Left lung (tissue), 10 donors: ENCODE results near the gene TNFRSF14. TPM values are rescaled to one million over a fixed set of nuclear protein-coding genes. Genes with fewer than 3 reads are reported as not detected.

Source experiments
- ATAC-seq: fragments of 200-7000 bp; cut with Tn5 transposase; one replicate; pipeline ENCODE4 v1.9.1; 2020; ENCODE audit warnings: moderate library complexity
- DNase-seq, 4 donors: peaks; one replicate each; pipeline ENCODE4 v3.0.0-alpha.2; 2013 to 2020
- H3K27ac ChIP-seq, 2 donors: fragments of 200-600 bp; sonication (generic) in 1 of 2; one replicate each; pipeline versions ENCODE4 v1.5.0 to v1.8.0; 2020 to 2021
- H3K27me3 ChIP-seq, 2 donors: fragments of 200-600 bp; sonication (generic) in 1 of 2; one replicate each; pipeline versions ENCODE4 v1.5.0 to v1.8.0; 2020 to 2021
- H3K36me3 ChIP-seq, 2 donors: fragments of 200-600 bp; sonication (generic) in 1 of 2; one replicate each; pipeline versions ENCODE4 v1.5.0 to v1.8.0; 2020 to 2021
- H3K4me1 ChIP-seq, 2 donors: fragments of 200-600 bp; one replicate each; pipeline ENCODE4 v1.8.0; 2021
- H3K4me3 ChIP-seq, 2 donors: fragments of 200-600 bp; sonication (generic) in 1 of 2; one replicate each; pipeline versions ENCODE4 v1.5.0 to v1.8.0; 2020 to 2021; ENCODE audit warnings: mild to moderate bottlenecking in 1 of 2
- H3K9me3 ChIP-seq, 2 donors: fragments of 200-600 bp; sonication (generic) in 1 of 2; one replicate each; pipeline versions ENCODE4 v1.5.0 to v1.8.0; 2020 to 2021
- intact Hi-C, 2 donors: fragments of 100-400 bp; cut with DNase I; formaldehyde crosslinking; loops; one replicate each; pipeline versions ENCODE4 v1.11.2 to v1.14.2; 2022
- polyA plus RNA-seq, 6 donors: library from polyadenylated mRNA; unstranded; fragments of 120-200 nt; gene quantifications; one replicate each; pipeline ENCODE4 v1.2.1, GENCODE V29; 2013; ENCODE audit not compliant: insufficient read length in 6 of 6
- total RNA-seq, 2 donors: library from RNA; stranded (reverse); fragmentation: NEBNext Ultra II Directional; extraction: Animal tissue kit (Norgen Biotek cat#: 25700); gene quantifications; one replicate each; pipeline ENCODE4 v1.2.1, GENCODE V29; 2021
- TF ChIP-seq, protein P1 (sequence below), 2 donors: fragments of 200-600 bp; sonication (generic) in 1 of 2; IDR thresholded peaks; one replicate each; pipeline versions ENCODE4 v1.5.0 to v1.8.0; 2021; ENCODE audit warnings: antibody characterized with exemption in 2 of 2
- donor health status: DM: no; HTN: yes; CAD: no.
- donor health status: DM: no; HTN: no; CAD: no.

The TNFRSF14 gene
- total and polyA plus RNA-seq, 8 donors: 24.2 to 109 (median 30.3) TPM

DNA sequence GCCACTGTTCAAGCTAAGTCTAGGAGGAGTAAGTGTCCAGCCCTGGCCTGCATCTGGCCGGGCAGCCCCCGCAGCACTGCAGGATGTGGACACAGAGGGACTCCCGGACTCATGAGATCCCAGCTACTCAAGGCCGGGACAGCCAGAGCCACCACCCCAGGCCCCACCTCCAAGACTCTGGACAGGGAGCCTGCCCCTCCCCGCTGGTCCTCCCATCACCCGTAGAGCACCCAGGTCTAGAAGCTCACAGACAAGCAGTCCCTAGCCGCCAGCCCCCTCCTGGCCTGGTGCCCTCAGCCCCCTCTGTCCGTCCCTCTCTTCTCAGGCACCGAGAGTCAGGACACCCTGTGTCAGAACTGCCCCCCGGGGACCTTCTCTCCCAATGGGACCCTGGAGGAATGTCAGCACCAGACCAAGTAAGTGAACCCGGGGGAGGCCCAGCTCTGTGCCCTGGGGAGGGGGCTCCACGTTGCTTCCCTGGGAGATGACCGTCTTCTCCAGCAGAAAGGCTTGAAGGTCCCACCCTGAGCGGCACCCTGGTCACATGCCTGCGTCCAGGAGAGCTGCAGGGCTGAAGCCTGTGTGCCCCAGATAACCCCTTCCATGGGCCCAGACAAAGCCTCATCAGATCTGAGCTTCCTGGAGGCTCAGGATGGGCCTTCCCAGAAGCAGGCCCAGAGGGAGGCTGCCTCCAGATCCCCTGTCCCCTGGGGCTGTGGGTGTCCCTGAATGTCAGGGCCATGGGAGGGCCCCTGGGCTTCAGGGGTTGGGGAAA is 4.3 kb downstream of the TNFRSF14 start:
- DNase-seq (no peak), ATAC-seq (no peak)
- no peak overlapping the region for H3K27ac ChIP-seq
- intact Hi-C loops: no loop called here
- TF ChIP-seq, protein P1, sequence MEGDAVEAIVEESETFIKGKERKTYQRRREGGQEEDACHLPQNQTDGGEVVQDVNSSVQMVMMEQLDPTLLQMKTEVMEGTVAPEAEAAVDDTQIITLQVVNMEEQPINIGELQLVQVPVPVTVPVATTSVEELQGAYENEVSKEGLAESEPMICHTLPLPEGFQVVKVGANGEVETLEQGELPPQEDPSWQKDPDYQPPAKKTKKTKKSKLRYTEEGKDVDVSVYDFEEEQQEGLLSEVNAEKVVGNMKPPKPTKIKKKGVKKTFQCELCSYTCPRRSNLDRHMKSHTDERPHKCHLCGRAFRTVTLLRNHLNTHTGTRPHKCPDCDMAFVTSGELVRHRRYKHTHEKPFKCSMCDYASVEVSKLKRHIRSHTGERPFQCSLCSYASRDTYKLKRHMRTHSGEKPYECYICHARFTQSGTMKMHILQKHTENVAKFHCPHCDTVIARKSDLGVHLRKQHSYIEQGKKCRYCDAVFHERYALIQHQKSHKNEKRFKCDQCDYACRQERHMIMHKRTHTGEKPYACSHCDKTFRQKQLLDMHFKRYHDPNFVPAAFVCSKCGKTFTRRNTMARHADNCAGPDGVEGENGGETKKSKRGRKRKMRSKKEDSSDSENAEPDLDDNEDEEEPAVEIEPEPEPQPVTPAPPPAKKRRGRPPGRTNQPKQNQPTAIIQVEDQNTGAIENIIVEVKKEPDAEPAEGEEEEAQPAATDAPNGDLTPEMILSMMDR (IDR thresholded peaks at IDR 0.05): no peak
- H3K27me3 ChIP-seq: no peaks in the 10 kb centered on the region
- H3K36me3 ChIP-seq: peaks cover 0 to 66% of the 10 kb centered on the region in 2 donors
- H3K4me3 ChIP-seq: no peak overlapping the region
- H3K4me1 ChIP-seq: peaks cover 10 to 41% of the 10 kb centered on the region in 2 donors
- H3K9me3 ChIP-seq: no peaks in the 10 kb centered on the region

DNA sequence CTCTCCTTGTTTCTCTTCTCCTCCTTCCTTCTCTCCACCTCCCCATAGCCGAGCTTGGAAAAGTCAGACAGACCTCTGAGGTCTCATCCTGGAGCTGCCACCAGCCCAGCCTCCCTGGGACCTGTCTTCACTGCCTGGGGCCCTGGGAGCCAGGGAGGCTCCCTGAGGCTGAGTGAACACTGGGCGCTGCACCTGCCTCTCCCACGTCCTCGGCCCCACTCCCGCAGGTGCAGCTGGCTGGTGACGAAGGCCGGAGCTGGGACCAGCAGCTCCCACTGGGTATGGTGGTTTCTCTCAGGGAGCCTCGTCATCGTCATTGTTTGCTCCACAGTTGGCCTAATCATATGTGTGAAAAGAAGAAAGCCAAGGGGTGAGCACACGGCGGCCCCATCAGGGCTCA is 5.3 kb downstream of the TNFRSF14 start:
- Histone ChIP-seq H3K4me1 (peaks cover 6 to 37% of the 10 kb centered on the region in 2 donors), H3K27me3 (no peaks in the 10 kb centered on the region), H3K9me3 (no peaks in the 10 kb centered on the region), H3K4me3 (no peak overlapping the region), H3K36me3 (peaks cover 0 to 66% of the 10 kb centered on the region in 2 donors), H3K27ac (no peak overlapping the region)
- DNase-seq (peak in 1 of 4 donors; percentile 60), ATAC-seq (no peak)
- intact Hi-C loops: no loop called here
- TF ChIP-seq, protein P1 (IDR thresholded peaks at IDR 0.05): no peak

DNA sequence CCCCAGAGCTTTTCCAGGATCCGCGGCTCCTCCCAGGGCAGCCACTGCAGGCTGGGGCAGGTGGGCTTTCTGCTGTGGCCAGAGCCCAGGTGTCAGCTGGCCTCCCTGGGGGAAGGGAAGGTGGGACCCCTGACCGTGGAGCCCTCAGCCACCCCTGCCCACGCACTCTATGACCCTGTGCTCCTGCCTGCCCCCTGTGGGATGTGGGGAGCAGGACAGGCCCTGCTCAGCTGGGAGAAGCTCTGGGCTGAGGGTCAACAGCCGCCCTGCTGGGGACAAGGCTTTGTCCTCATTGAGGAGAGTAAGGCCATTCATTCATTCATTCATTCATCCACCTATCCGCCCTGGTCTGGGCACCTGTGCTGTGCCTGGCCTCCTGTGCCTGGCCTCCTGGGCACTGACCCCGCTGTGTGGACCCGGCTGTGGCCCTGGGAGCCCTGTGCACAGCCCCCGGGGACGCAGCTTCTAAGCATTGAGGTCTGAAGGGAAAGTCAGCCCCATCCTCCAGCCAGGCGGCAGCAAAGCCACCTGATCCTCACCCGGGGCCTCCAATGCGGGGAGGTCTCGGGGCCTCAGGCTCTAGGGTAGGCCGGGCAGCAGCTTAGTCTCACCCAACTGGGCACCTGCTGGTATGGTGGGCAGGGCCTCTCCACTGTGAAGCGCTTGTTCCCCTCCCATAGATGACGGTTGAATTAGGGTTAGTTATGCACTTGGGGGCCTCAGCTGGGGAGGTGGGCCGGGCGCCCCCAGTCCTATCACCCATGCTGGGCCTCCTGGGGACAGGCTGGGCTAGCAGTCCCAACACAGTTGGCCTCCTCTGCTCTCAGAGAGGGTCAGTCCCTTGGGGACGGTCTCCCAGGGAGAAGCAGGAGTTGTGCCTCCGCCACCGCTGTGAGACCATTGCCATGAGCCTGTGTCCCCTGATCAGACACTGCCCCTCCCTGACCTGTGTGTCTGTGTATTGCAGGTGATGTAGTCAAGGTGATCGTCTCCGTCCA is 6.0 kb downstream of the TNFRSF14 start:
- no peak for ATAC-seq
- intact Hi-C loops: no loop called here
- TF ChIP-seq, protein P1 (IDR thresholded peaks at IDR 0.05): peak in 1 of 2 donors; percentile 62

DNA sequence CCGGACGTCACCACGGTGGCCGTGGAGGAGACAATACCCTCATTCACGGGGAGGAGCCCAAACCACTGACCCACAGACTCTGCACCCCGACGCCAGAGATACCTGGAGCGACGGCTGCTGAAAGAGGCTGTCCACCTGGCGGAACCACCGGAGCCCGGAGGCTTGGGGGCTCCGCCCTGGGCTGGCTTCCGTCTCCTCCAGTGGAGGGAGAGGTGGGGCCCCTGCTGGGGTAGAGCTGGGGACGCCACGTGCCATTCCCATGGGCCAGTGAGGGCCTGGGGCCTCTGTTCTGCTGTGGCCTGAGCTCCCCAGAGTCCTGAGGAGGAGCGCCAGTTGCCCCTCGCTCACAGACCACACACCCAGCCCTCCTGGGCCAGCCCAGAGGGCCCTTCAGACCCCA is 7.0 kb downstream of the TNFRSF14 start:
- H3K4me3 ChIP-seq: no peak overlapping the region
- TF ChIP-seq, protein P1 (IDR thresholded peaks at IDR 0.05): no peak
- ATAC-seq: no peak
- intact Hi-C loops: no loop called here
- DNase-seq: no peak
- H3K4me1 ChIP-seq: peaks cover 0 to 22% of the 10 kb centered on the region in 2 donors
- no peaks in the 10 kb centered on the region for H3K27me3 ChIP-seq
- no peaks in the 10 kb centered on the region for H3K9me3 ChIP-seq
- H3K36me3 ChIP-seq: peaks cover 0 to 59% of the 10 kb centered on the region in 2 donors
- H3K27ac ChIP-seq: no peak overlapping the region

More for the DNA sequence above, 6.0 kb downstream of the TNFRSF14 start:
- H3K36me3 ChIP-seq: peaks cover 0 to 66% of the 10 kb centered on the region in 2 donors
- H3K27me3 ChIP-seq: no peaks in the 10 kb centered on the region
- H3K4me1 ChIP-seq: peaks cover 6 to 32% of the 10 kb centered on the region in 2 donors
- no peak overlapping the region for H3K4me3 ChIP-seq
- H3K9me3 ChIP-seq: no peaks in the 10 kb centered on the region
- DNase-seq: peak in 1 of 4 donors; percentile 78
- no peak overlapping the region for H3K27ac ChIP-seq
